A673 (cell line): ENCODE results near the gene KRTAP10-5. TPM values are rescaled to one million over a fixed set of nuclear protein-coding genes. Genes with fewer than 3 reads are reported as not detected.
"Not testable (repeated sequence)": the region's sequence is repeated elsewhere in the genome, so short reads cannot be mapped to it uniquely, and the experiment has no call there.

Experiments used
- Bru-seq: library from RNA; stranded (reverse); fragments of 400-500 nt; gene quantifications from one replicate; lab custom pipeline; 2021; lab: Mats Ljungman, UMichigan
- BruChase-seq, 2 experiments: library from RNA; stranded (reverse); fragments of 400-500 nt; gene quantifications; one replicate each; lab custom pipeline; 2021; lab: Mats Ljungman, UMichigan
- BruUV-seq: library from RNA; stranded (reverse); fragments of 400-500 nt; replicated peaks from 2 replicates; lab custom pipeline; 2021; lab: Mats Ljungman, UMichigan
- CTCF ChIA-PET: fragments of 300-600 bp; sonication (Branson Sonifier 250); formaldehyde crosslinking; loops from one replicate; lab custom pipeline; 2022; ENCODE audit warnings: antibody characterized with exemption; lab: Charles Lee
- POLR2A ChIA-PET: fragments of 300-600 bp; sonication (Branson Sonifier 250); formaldehyde crosslinking; loops from one replicate; lab custom pipeline; 2022; ENCODE audit warnings: antibody characterized with exemption; ENCODE audit not compliant: low non-redundant PET; lab: Charles Lee
- DNase-seq: peaks from one replicate; pipeline ENCODE4 v3.0.0-alpha.2; 2015; ENCODE audit warnings: low spot score
- H3K27ac ChIP-seq: fragments of 200-600 bp; sonication (generic); 2 replicates; pipeline ENCODE4 v1.5.1; 2016; ENCODE audit warnings: mixed run types, low read depth, mild to moderate bottlenecking, mixed read lengths, antibody characterized with exemption, low read length; ENCODE audit not compliant: poor library complexity, severe bottlenecking
- H3K27me3 ChIP-seq: fragments of 200-600 bp; sonication (generic); replicated peaks from 2 replicates; pipeline ENCODE4 v1.6.1; 2017; ENCODE audit warnings: mixed run types, low read depth, mild to moderate bottlenecking, mixed read lengths, antibody characterized with exemption, low read length; ENCODE audit not compliant: insufficient read depth, poor library complexity
- H3K36me3 ChIP-seq: fragments of 200-600 bp; sonication (generic); 2 replicates; pipeline ENCODE4 v1.6.1; 2016; ENCODE audit warnings: mixed run types, mild to moderate bottlenecking, mixed read lengths, antibody characterized with exemption, low read length; ENCODE audit not compliant: insufficient read depth, poor library complexity, severe bottlenecking
- H3K4me1 ChIP-seq: fragments of 200-600 bp; sonication (generic); 2 replicates; pipeline ENCODE4 v1.6.1; 2017; ENCODE audit warnings: mixed run types, mild to moderate bottlenecking, mixed read lengths, antibody characterized with exemption, low read length; ENCODE audit not compliant: insufficient read depth, poor library complexity, severe bottlenecking
- H3K4me3 ChIP-seq: fragments of 200-600 bp; sonication (generic); 2 replicates; pipeline ENCODE4 v1.5.1; 2016; ENCODE audit warnings: low read depth, mixed run types, mild to moderate bottlenecking, mixed read lengths, low read length; ENCODE audit not compliant: poor library complexity, severe bottlenecking
- H3K9me3 ChIP-seq: fragments of 200-600 bp; sonication (generic); 2 replicates; pipeline ENCODE4 v1.6.1; 2016; ENCODE audit warnings: mixed run types, low read depth, mild to moderate bottlenecking, mixed read lengths, antibody characterized with exemption, low read length; ENCODE audit not compliant: poor library complexity, severe bottlenecking
- CTCF ChIP-seq: fragments of 300-800, 200-600 bp; sonication (generic); conservative IDR thresholded peaks from 2 replicates; pipeline ENCODE4 v1.5.1; 2017; ENCODE audit warnings: low read depth, mild to moderate bottlenecking, antibody characterized with exemption, low read length, moderate library complexity, mixed read lengths
- EZH2 ChIP-seq: fragments of 200-600 bp; sonication (generic); IDR thresholded peaks from 2 replicates; pipeline ENCODE4 v1.6.1; 2017; ENCODE audit warnings: borderline replicate concordance, low read depth, mild to moderate bottlenecking, mixed read lengths, antibody characterized with exemption, low read length; ENCODE audit not compliant: poor library complexity, severe bottlenecking
- intact Hi-C: fragments of 100-400 bp; cut with micrococcal nuclease; formaldehyde crosslinking; loops from one replicate; pipeline ENCODE4 v1.10.0; 2022; ENCODE audit not compliant: unreplicated experiment
- long read RNA-seq: library from polyadenylated mRNA; stranded (forward); transcript quantifications from one replicate; pipeline ENCODE4 v2.0.0, GENCODE V29; 2022
- total RNA-seq: library from RNA; stranded (reverse); gene quantifications from 2 replicates; pipeline ENCODE4 v1.2.3, GENCODE V29; 2021

The KRTAP10-5 gene
- total RNA-seq (0.33 TPM in 1 of 2 replicates, not detected in the other), Bru-seq, nascent RNA (percentile 11 among the genes with signal in this experiment), BruChase-seq, experiment 1, labeled RNA remaining after a 2-hour chase (percentile 27 among the genes with signal in this experiment), BruChase-seq, experiment 2, labeled RNA remaining after a 6-hour chase (percentile 24 among the genes with signal in this experiment)
- long read RNA-seq = 0 reads

- H3K27ac ChIP-seq, H3K36me3 ChIP-seq, H3K27me3 ChIP-seq, BruUV-seq, DNase-seq, POLR2A ChIA-PET, intact Hi-C loops, H3K4me3 ChIP-seq, CTCF ChIA-PET, H3K4me1 ChIP-seq: not testable (repeated sequence)
- peaks cover 13% of the 10 kb centered on the region for H3K9me3 ChIP-seq
Measured at GRCh38 chr21:44580231-44580821, at the start of gene KRTAP10-5. Gene KRTAP10-5, minus strand, starts transcription at chr21:44580604. Its CDS starts 26 bp downstream, at chr21:44580578.

- Histone ChIP-seq H3K4me3 (no peak overlapping the region), H3K4me1 (no peaks in the 10 kb centered on the region), H3K9me3 (peaks cover 26% of the 10 kb centered on the region), H3K27me3 (no peaks in the 10 kb centered on the region), H3K36me3 (no peaks in the 10 kb centered on the region), H3K27ac (no peak overlapping the region)
- CTCF ChIA-PET = no interaction called here
- TF ChIP-seq EZH2 = no peak
- no peak for TF ChIP-seq CTCF
- no peak for DNase-seq
- intact Hi-C loops = no loop called here
- no TSS peak for BruUV-seq
- POLR2A ChIA-PET = no interaction called here
Measured at GRCh38 chr21:44628707-44629391, 48.4 kb upstream of the KRTAP10-5 start.

GRCh38 chr21:44627831-44628233 is 47.4 kb upstream of the KRTAP10-5 start:
- H3K4me1 ChIP-seq, H3K36me3 ChIP-seq, H3K27ac ChIP-seq, DNase-seq, intact Hi-C loops, H3K4me3 ChIP-seq, POLR2A ChIA-PET, BruUV-seq, H3K27me3 ChIP-seq, CTCF ChIA-PET: not testable (repeated sequence)
- peaks cover 36% of the 10 kb centered on the region for H3K9me3 ChIP-seq

- DNase-seq, intact Hi-C loops: not testable (repeated sequence)
Measured at GRCh38 chr21:44627181-44627822, 46.9 kb upstream of the KRTAP10-5 start.

More at GRCh38 chr21:44627181-44627822, 46.9 kb upstream of the KRTAP10-5 start:
- H3K4me1 ChIP-seq, POLR2A ChIA-PET, BruUV-seq, H3K36me3 ChIP-seq, H3K27me3 ChIP-seq, H3K4me3 ChIP-seq, CTCF ChIA-PET, H3K27ac ChIP-seq: not testable (repeated sequence)
- H3K9me3 ChIP-seq = peaks cover 35% of the 10 kb centered on the region
